ENCODE measurements around the gene PIGQ.
A peak's percentile ranks its signal among the peaks of the same experiment; 100 is the strongest.

- TF ChIP-seq ZSCAN12 (CRISPR knock-in tag; IDR thresholded peaks at IDR 0.05) = no peak
- TF ChIP-seq NR0B2 (CRISPR knock-in tag; IDR thresholded peaks at IDR 0.05) = no peak
- no peak for TF ChIP-seq ARID2 (CRISPR knock-in tag; IDR thresholded peaks at IDR 0.05; ENCODE audit: borderline replicate concordance)
- no peak for TF ChIP-seq ARHGAP35 (CRISPR knock-in tag; IDR thresholded peaks at IDR 0.05; ENCODE audit: borderline replicate concordance)
- no peak for TF ChIP-seq ARNT2 (CRISPR knock-in tag; IDR thresholded peaks at IDR 0.05; ENCODE audit: low read depth)
- no peak for TF ChIP-seq CTCF (CRISPR knock-in tag; IDR thresholded peaks at IDR 0.05)
- peak; percentile 87 for TF ChIP-seq KDM4B (CRISPR knock-in tag; IDR thresholded peaks at IDR 0.05)
- TF ChIP-seq HOXD1 (CRISPR knock-in tag; IDR thresholded peaks at IDR 0.05) = no peak
These were observed 11.3 kb upstream of the PIGQ start for GRCh38 chr16:558298-559020.

All from HepG2 (cell line).